Mesodermal cell (in vitro differentiated cells): Measurements from ENCODE around the gene ZNF280D.

Experiments
- H3K27ac ChIP-seq: 2 replicates; pipeline ENCODE4 v1.7.0; 2013; ENCODE audit warnings: mild to moderate bottlenecking, low read depth, low read length, moderate library complexity; ENCODE audit not compliant: severe bottlenecking
- H3K36me3 ChIP-seq: 2 replicates; pipeline ENCODE4 v1.7.1; 2013; ENCODE audit warnings: mild to moderate bottlenecking, low read length, moderate library complexity; ENCODE audit not compliant: control insufficient read depth, insufficient read depth
- H3K4me1 ChIP-seq: one replicate; pipeline ENCODE4 v1.7.1; 2013; ENCODE audit warnings: mild to moderate bottlenecking, low read length; ENCODE audit not compliant: insufficient read depth, control insufficient read depth, poor library complexity, severe bottlenecking
- H3K4me3 ChIP-seq: 2 replicates; pipeline ENCODE4 v1.7.0; 2013; ENCODE audit warnings: low read length, control low read depth, mild to moderate bottlenecking; ENCODE audit not compliant: insufficient read depth, poor library complexity, severe bottlenecking; ENCODE audit errors: extremely low read depth
- H3K9me3 ChIP-seq: 2 replicates; pipeline ENCODE4 v1.7.1; 2013; ENCODE audit warnings: mild to moderate bottlenecking, low read length, moderate library complexity; ENCODE audit not compliant: control insufficient read depth
- WGBS, 2 experiments: methylation state at CpG; one replicate each; pipeline ENCODE4 v1.1.5; 2013; ENCODE audit warnings: missing lambda C conversion rate in 2 of 2; ENCODE audit not compliant: insufficient coverage in 2 of 2; 5-methylcytosine and 5-hydroxymethylcytosine counted together

Gene ZNF280D

DNA sequence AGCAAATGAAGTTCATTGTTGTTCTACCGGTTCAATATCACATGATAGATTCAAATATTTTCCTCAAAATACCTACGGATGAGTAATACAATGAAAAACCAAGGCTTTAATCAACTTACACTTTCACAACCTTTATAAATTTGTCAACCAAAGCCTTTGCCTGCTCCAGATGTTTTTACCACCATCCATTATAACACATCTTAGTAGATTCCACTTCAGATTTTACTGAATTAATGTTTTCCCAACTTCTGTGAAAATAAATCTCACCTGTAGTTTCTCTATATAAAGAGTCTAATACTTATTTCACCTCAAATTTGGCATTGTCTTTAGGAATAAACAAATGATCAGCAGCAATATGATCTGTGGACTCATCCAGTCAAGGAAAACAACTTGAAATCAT, 131.1 kb downstream of the ZNF280D start:
- Histone ChIP-seq H3K4me1 (no peaks in the 10 kb centered on the region), H3K36me3 (no peaks in the 10 kb centered on the region), H3K9me3 (peaks cover 11% of the 10 kb centered on the region), H3K4me3 (no peak overlapping the region), H3K27ac (no peak overlapping the region)
- WGBS, 2 experiments = 79 to 93% methylated on average over 2 of the region's 2 CpGs

GRCh38 chr15:56600380-56600779, 132.9 kb downstream of the ZNF280D start:
- Histone ChIP-seq H3K4me1 (no peaks in the 10 kb centered on the region), H3K9me3 (peaks cover 11% of the 10 kb centered on the region), H3K4me3 (no peak overlapping the region), H3K36me3 (no peaks in the 10 kb centered on the region), H3K27ac (no peak overlapping the region)
- WGBS, 2 experiments = no CpG with 5 or more reads among the region's 1 CpG

DNA sequence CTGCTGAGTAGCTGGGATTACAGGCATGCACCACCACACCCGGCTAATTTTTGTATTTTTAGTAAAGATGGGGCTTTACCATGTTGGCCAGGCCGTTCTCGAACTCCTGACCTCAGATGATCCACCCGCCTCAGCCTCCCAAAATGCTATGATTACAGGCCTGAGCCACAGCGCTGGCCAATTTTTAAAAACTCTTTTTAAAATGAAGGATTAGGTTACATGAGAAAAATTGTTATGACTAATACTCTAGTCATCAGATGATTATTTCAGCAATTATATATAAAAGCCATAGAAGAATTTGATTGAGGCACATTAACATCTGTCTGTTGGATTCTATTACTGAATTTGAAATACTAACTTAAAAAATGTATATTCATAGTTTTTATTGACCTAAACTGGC, 134.3 kb downstream of the ZNF280D start:
- H3K9me3 ChIP-seq = peaks cover 11% of the 10 kb centered on the region
- H3K4me1 ChIP-seq = no peaks in the 10 kb centered on the region
- H3K27ac ChIP-seq = no peak overlapping the region
- H3K36me3 ChIP-seq = no peaks in the 10 kb centered on the region
- H3K4me3 ChIP-seq = no peak overlapping the region
- 71 to 80% methylated on average over 1 of the region's 5 CpGs for WGBS, 2 experiments

GRCh38 chr15:56587686-56588085, 145.6 kb downstream of the ZNF280D start:
- WGBS, 2 experiments = no CpG with 5 or more reads among the region's 2 CpGs
- Histone ChIP-seq H3K9me3 (peaks cover 3% of the 10 kb centered on the region), H3K4me3 (no peak overlapping the region), H3K27ac (no peak overlapping the region), H3K4me1 (no peaks in the 10 kb centered on the region), H3K36me3 (no peaks in the 10 kb centered on the region)

GRCh38 chr15:56586206-56586605, 147.1 kb downstream of the ZNF280D start:
- Histone ChIP-seq H3K27ac (no peak overlapping the region), H3K9me3 (peaks cover 3% of the 10 kb centered on the region), H3K4me1 (no peaks in the 10 kb centered on the region), H3K4me3 (no peak overlapping the region), H3K36me3 (no peaks in the 10 kb centered on the region)

- 78 to 80% methylated on average over 2 of the region's 2 CpGs for WGBS, 2 experiments
- no peaks in the 10 kb centered on the region for H3K4me1 ChIP-seq
- no peak overlapping the region for H3K27ac ChIP-seq
- no peak overlapping the region for H3K4me3 ChIP-seq
- no peaks in the 10 kb centered on the region for H3K36me3 ChIP-seq
- peaks cover 3% of the 10 kb centered on the region for H3K9me3 ChIP-seq
Measured at GRCh38 chr15:56582785-56583184, 150.5 kb downstream of the ZNF280D start.
